Measurements from ENCODE around the gene AOPEP.
A peak's percentile ranks its signal among the peaks of the same experiment; 100 is the strongest.

Gene AOPEP

DNA sequence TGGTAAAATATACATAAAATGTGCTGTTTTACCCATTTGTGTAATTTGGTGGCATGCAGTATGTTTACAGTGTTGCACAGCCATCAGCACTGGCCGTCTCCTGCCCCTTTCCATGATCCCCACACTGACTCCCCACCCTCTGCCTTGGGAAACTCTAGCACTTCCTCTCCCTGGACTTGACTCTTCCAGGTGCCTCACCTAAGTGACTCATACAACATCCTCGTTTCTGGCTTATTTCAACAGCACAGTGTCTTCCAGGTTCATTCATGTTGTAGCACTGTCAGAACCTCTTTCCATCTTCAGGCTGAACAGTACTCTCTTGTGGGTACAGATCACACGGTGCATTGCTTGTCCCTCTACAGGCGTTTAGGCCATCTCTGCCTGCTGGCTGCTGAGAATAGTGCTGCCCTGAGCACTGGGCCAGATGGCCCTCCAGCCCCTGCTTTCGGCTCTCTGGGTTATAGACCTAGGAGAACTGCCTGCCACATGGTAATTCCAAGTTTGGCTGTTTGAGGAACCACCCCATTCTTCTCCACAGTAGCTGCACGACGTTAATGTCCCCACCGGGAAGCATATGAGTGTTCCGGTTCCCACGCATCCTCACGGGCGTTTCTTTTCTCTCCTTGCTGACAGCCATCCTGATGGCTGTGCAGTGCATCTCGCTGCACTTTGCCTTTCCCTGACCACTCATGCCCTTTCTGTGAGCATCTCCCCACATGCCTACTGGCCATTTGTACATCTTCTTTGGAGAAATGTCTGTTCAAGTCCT, 379.2 kb downstream of the AOPEP start:
- DNase-seq (ENCODE audit: low read depth in 2 of 3, low spot score in 2 of 3): no peak

DNA sequence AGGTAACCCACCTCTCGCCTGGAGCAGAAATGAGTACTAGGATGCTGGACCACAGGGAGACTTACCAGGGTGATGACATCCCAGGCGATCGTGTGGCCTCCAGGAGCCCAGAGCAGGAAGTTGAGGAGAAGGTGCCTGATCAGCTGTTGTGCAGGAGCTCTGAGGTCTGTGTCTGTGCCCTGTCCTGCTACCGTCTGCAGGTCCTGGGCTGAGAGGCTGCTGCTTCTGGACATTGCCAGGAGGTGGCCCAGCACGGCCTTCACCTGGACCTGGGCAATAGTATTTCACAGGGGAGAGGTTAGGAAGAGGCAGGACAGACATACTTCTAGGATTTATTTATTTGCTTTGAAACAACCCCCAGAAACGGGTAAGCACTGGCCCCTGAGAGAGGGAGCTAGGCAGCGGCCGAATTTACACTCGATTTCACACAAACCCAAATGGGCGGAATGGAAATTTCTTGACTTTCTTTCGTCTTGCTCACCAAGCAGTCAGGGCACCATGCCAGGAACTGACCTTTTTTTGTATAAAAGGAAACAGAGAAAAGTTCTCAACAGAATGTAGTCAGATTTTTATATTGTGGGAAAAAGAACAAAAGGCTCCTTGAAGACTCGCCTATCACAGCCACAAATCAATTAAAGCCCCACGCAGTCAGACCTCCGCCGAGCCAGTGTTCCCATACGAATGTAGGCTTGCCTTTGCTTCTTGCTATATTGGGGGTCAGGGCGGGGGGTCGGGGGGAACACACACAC, 380.7 kb downstream of the AOPEP start:
- DNase-seq (ENCODE audit: low read depth in 2 of 3, low spot score in 2 of 3): no peak

DNA sequence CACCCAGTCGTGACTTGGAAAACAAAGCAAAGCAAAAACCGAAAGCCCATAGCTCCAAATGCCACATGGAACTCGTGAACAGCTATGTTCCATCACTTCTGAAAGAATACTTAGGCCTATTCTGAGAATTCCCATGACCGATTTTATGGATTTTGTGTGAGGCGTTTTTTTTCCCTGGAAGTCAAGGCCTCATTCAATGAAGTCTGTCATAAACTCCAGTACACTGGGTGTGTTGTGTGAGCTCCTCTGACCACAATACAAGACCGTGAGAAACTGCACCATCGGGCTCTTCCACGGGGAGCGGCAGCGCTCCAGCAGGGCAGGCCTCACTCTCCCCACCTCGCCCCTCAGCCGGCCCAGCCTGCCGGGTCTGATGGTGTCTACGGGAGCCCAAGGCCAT, 381.5 kb downstream of the AOPEP start:
- no peak for DNase-seq (ENCODE audit: low read depth in 2 of 3, low spot score in 2 of 3)

DNA sequence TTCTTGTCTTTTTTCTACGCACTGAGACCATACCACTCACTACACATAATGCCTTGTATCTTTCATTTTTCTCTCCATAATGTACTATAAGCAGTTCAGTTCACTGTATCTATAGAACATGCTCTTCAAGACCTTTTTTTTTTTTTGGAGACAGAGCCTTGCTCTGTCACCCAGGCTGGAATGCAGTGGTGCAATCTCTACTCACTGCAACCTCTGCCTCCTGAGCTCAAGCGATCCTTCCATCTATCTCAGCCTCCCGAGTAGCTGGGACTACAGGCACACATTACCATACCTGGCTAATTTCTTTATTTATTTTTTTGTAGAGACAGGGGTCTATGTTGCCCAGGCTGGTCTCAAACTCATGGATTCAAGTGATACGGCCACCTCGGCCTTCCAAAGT, 382.3 kb downstream of the AOPEP start:
- DNase-seq (ENCODE audit: low read depth in 2 of 3, low spot score in 2 of 3): no peak

DNA sequence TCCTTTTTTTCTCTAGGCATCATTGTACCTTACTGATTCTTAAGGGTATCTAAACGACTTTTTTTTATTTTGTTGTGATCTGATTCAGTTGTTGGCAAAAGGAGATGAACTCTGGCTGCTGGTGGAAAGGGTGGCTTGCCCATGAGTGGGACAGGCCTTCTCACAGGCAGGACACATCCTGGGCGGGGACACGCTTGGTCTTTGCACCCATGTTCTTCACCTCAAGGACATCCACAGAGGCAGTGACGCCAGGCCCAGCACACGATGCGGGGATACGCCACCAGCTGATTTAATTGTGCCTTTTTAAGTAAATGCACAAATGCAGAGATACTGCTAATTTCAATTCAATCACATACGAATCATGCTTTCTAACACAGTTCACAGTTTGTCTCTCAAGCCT, 383.0 kb downstream of the AOPEP start:
- DNase-seq (ENCODE audit: low read depth in 2 of 3, low spot score in 2 of 3): no peak

DNA sequence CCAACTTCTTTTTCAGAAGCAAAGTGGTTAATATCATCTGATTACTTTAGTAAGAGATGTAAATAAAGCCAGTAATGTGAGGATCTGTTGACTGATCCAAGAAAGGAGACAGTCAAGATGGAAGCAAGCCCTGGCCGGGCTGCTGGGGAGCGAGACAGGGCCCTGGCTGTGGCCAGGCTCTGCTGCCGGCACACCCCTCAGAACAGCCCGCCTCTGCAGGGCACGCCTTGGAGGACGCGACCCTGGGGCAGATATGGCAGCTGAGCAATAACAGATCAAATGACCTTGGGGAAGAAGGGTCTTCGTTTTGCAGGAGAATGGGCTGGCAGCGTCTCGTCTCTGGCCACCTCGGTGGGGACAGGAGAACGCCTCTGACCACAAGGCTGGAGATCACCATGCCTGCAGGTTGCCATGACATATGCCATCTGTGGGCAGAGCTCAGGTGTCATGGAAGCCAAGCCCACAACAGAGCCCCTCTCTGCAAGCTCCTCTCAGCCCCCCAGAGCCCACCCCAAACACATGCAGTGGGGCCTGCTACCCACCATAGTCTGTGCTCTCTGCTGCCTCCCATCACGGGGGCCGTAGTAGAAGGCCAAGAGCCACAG, 384.5 kb downstream of the AOPEP start:
- DNase-seq (ENCODE audit: low read depth in 2 of 3, low spot score in 2 of 3): no peak

DNA sequence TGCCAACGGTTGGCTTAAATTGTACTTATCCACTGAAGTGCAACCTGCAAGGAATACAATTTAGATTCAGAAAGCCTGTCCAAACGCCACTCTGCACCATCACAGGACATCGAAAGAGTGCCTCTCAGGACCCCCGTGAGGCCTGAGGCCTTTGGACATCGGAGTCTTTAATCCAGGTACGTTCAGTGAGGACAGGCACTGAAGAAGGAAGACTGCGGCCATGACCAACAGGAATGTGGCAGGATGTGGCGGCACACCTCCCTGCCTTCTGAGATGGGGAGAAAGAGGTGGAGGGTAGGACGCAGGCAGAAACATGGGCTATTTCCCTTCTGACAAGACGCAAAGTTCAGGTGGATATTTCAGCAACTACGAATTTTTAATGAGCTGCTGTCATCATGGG, 385.2 kb downstream of the AOPEP start:
- DNase-seq (ENCODE audit: low read depth in 2 of 3, low spot score in 2 of 3): no peak

DNA sequence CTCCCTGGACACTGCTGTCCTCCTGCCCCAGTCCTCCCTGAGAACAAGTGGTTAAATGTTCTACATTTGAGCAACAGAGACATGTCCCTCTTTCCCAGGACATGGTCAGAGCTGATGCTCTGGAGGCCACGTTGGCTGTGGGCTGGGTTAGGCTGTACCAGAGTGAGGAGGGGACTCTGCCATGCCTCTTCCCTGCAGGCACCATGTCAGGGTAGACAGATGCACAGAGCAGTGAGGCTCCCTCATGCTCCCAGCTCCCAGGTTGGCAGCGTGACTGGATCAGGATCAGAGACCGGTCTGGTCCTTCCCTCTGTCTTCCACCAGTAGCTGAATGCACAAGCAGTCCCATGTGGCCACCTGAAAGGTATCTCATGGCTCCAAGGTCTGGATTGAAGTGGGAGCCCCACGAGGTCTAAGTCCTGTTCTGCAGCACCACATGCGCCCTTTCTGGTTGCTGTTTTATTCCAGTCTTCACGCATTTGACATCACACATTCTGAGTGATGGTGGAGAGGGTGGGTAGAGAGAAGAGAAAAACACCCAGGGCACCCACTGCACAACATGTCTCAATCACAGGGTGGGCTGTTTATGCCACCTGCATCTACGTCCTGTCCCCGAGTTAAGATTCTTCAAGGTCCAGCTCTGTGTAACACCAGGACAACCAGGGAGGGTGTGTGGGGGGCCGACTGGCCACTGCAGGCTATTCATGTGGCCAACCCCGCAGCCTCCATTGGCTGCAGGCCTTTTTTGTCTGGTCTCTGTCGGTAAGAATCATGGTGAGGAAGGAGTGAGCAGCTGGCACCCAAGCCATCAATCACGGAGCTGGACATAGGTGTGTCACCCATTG, 386.2 kb downstream of the AOPEP start:
- no peak for DNase-seq (ENCODE audit: low read depth in 2 of 3, low spot score in 2 of 3)

DNA sequence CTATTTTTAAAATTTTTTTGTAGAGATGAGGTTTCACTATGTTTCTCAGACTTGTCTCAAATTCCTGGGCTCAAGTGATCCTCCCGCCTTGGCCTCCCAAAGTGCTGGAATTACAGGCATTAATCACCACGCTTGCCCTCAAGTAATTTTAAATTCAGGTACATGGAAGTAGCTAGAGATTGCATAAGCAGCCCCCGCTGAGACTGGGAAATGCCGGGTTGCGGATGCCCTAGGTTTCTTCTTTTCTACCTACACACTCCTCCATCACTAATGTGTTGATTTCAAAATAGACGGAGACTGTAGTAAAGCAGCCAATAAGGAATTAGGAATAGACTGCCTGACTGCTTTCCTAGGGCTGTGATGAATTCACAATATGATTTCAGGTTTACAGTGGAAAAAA, 388.6 kb downstream of the AOPEP start:
- no peak for DNase-seq (ENCODE audit: low read depth in 2 of 3, low spot score in 2 of 3)

DNA sequence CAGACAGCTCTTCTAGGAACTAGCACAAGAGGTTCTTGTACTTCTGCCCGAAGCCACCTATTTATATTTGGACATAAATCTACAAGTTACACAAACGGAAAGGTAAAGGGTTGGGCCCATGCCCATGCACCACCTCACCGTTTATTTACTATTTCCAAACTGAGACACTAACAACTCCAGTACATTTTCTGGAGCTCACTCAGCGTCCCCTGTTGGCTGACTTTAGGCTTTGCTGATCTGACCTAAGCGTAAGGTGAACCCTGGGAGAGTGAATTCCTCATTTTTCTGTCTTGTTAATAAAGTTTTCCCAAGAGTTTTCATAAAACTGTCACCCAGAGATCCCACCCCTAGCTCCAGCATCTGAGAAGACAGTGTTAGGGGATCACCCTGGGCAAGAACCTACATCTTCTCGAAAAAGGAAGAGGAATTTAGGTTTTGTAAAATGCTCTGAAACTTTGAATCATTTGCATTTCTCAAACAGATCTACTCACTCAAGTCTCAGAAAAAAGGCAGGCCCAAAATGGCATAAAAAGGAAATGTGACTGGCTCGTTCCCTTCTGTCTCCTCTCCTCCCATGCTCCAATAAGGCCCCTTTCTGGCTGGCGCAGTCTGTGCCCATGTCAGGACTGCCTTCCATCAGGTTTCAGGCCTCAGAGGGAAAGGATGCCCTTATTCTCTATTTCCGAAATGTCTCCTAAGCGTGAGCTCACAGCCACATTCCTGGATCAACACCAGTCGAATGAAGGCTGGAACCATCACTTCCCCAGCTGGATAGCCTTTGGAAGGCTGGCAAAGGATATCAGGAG, 389.7 kb downstream of the AOPEP start:
- DNase-seq (ENCODE audit: low read depth in 2 of 3, low spot score in 2 of 3): no peak

DNA sequence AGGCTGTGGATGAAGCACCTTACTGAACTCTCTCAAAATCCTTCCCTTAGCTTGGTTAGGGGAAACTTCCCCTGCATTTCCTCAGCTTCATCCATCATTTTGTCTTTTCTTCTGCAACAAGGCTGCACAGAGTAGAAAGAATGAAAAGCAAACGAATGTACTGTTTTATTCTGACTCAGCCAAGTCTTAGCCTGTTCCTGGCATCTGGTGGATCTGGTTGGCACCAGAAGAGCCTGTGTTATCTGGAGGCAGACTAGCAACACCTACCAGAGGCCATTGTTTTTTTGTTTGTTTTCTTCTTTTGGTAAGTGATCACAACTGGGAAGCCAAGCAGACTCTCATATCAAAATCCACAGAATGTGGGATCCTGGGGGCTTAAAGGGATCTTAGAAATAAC, 390.3 kb downstream of the AOPEP start:
- no peak for DNase-seq (ENCODE audit: low read depth in 2 of 3, low spot score in 2 of 3)

DNA sequence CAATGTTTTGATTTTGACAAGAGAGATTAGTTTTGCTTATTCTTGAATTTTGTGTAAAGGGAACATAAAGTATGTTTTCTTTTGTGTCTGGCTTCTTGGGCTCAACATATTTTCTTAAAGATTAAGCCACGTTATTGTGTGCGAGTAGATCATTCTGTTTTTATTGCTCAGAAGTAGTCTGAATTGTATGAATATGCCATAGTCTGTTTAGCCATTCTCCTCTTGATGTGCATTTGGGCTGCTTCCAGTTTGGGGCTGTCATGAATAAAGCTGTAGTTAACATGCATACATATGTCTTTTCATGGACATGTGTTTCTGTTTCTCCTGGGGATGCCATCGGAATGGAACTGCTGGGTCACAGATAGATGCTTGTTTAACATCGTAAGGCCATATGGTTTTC, 392.1 kb downstream of the AOPEP start:
- no peak for DNase-seq (ENCODE audit: low read depth in 2 of 3, low spot score in 2 of 3)

DNA sequence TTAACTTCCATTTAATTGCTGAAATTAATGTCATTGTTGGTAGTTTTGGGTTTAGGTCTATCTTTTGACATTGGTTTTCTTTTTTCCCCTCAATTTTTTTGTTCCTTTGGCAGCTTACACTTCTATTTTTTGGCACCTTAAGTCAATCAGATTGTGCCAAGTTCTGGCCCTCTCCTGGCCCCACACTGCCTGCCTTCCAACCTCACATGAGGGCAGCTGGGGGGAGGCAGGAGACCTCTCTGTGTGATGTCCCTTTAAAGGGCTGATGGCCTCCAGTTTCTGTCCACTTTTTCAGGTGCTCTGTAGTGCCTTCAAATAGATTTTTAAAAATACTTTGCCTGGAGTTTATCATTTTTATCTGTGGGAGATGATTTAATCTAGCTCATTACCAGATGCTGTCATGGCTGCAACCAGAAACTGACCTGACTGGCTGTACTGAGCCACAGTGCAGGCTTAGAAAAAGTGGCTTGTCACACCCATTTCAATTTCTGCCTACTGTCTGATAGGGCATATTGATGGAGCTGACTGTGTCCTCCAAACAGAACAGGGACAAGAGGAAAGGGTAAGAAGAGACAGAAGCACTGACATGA, 394.4 kb downstream of the AOPEP start:
- DNase-seq (ENCODE audit: low read depth in 2 of 3, low spot score in 2 of 3): no peak

DNA sequence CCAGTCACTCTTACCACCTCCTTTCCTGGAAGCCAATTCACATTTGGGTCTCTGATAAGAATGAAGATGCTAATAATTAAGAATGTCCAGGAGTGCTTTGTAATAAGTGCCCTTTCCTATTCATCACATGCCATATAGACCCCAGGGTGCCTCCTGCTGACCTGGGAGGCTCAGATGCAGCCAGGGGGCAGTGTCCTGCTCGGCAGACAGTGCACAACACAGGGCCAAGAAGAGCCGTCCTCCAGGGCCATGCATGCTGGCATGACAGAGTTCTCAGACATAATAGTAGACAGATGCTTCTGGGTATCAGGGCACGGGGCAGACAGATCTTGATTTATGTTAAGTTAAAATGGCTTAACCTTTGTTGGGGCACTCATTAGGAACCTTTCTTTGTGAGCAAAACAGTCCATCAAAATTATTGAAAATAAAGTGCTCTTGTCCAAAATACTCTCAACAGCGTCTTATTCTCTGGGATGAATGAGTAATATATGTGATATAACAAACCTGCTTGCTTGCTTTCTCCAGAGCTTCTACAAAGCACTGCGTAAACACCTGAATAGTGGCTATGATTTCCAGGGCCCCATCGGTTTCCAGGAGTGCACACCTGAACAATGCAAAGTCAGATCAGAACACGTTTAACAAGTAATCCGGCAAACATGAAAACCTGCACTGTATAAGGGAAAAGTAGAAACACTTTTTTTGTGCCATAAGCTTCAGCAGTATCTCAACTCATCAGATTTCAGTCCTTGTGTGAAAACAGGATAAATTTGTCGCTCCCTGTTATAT, 398.3 kb downstream of the AOPEP start:
- no peak for DNase-seq (ENCODE audit: low read depth in 2 of 3, low spot score in 2 of 3)

DNA sequence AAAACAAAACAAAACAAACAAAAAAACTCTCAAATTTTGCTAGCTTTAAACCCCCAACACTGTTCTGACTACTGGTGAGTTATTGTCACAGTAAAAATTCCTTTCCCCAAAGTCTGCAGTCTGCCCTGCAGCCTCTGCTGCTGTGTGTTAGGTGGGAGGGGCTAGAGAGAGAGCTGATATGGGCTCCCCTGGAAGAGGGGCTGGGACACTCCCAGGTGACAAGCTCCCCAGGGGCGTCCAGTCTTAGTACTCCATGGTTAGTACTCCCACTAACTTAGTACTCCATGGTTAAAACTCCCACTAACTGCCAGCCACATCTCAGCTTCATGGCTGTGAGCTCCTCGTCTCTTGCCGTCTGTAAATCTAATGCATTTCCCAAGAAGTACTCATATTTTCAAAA, 399.2 kb downstream of the AOPEP start:
- DNase-seq (ENCODE audit: low read depth in 2 of 3, low spot score in 2 of 3): no peak

DNA sequence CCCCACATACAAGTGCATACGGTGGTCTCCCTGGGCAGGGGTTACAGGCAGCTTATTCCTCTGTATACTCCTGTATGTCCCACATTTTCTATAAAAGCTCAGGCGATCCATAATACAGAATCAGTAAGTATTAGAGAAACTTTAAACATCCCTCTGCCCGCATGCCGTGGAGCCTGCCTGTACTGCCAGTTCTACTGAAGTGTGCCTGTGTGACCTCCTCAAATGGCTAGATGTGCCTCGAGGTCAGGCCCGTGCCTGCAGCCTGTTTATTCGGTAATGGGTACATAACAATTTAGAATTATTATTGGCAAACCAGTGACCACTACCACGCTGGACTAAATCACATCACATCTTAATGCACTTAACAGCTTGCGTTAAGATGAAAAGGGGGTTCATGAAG, 400.2 kb downstream of the AOPEP start:
- no peak for DNase-seq (ENCODE audit: low read depth in 2 of 3, low spot score in 2 of 3)

DNA sequence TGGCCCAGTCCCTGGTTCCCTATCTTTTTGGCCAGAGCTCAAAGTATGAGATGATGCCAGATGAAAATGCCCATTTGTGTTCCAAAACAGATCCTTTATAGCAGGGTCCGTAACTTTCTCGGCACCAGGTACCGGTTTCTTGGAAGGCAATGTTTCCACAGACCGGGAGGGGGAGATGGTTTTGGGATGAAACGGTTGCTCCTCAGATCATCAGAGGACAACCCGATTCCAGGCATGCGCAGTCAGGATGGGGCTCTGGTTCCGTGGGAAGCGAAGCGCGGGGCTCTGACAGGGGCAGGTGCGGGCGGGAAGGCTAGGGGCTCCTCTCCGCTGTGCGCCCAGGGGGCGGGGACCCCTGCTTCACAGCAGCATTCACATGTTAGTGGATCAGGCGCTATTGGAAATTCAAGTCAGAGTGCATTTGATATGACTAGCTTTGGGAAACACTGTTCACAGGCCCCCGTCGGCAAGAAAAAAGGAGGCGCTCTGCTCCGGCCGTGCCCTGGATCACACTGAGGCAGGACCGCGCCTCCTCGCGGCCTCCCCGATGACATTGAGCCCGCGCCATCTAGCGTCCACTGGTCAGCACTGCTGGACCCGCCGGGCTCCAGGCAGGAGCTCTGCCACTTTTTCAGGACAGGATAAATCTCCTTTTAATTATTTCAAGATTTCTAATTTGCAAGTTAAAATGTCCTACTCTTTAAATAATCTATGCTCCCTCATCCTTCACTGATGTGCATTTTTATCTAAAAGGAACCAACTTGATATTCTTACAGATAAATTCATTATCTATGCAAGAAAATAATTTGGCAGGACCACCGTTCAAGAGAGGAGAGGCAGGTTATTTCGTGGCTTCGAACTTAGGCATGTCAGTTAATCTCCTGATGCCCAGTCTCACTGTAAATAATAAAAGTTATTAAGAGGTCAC, 401.0 kb downstream of the AOPEP start:
- DNase-seq (ENCODE audit: low read depth in 2 of 3, low spot score in 2 of 3): peak; percentile 42 to 54 (median 45)

DNA sequence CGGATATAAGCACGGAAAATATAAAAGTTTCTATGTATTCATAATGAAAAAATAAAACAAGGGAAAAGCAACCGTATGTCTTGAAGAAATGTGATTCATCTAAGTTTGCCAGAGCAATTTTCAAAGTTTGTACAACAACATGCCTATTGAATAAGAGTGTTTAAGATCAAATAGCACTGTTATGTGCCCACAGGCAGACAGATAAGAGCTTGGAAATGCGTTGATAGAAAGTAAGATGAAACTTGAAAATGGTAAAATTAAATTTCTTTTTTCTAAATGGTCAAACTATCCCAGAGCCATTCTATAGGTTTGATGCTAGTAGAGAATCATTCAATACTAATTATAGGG, 401.7 kb downstream of the AOPEP start:
- DNase-seq (ENCODE audit: low read depth in 2 of 3, low spot score in 2 of 3): no peak
